ENCODE results near the gene HDAC4. TPM values are rescaled to one million over a fixed set of nuclear protein-coding genes. Genes with fewer than 3 reads are reported as not detected.

The HDAC4 gene
- total RNA-seq, 2 experiments from 2014 or later = 32.0 to 35.6 TPM

GRCh38 chr2:239124152-239124899 lies 276.5 kb downstream of the HDAC4 start:
- H3K4me3 Mint-ChIP-seq = no peak overlapping the region
- peaks cover 4% of the 10 kb centered on the region for H3K9me3 Mint-ChIP-seq
- peaks cover 18% of the 10 kb centered on the region for H3K36me3 Mint-ChIP-seq (ENCODE audit: low read depth)
- no peak for DNase-seq
- intact Hi-C loops (cut with micrococcal nuclease) = no loop called here
- H3K27ac Mint-ChIP-seq = no peak overlapping the region
- peaks cover 18% of the 10 kb centered on the region for H3K4me1 Mint-ChIP-seq (ENCODE audit: low read depth)
- no peaks in the 10 kb centered on the region for H3K27me3 Mint-ChIP-seq (ENCODE audit: low read depth)
- CTCF ChIA-PET = no interaction called here

DNA sequence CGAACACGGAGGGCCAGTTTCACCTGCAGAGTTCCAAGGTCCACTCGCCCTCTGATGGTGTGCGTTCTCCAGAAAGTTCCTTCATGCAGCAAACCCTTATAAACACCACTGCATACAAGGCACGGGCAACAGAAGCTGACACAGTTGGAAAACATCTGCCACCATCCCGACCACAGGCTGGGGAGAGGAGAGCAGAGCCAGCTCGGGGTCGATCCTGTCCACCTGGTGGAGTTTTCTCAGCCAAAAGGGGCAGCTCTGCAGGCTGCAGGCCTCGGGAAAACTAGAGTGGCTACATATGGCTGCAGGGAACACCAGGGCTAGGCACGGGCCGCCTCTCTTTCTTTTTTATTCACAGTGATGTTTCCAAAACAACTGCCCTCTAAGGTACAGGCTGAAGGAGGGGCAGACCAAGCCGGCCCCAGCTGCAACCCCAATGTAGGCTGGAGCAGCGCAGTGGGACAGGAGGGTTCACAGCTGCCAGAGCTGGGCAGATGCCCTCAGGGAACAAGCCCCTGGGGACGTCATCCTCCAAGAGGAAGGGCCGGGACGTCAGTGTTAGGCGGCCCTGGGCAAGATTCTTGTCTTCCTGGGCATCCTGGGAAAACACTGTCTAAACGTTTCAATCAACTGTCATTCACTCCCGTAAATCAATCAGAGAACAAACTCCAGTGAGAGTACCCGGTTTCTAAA lies 278.3 kb downstream of the HDAC4 start:
- Mint-ChIP-seq H3K4me1 (ENCODE audit: low read depth) (peaks cover 30% of the 10 kb centered on the region), H3K27me3 (ENCODE audit: low read depth) (no peaks in the 10 kb centered on the region), H3K27ac (no peak overlapping the region), H3K36me3 (ENCODE audit: low read depth) (peaks cover 18% of the 10 kb centered on the region), H3K9me3 (peaks cover 4% of the 10 kb centered on the region), H3K4me3 (no peak overlapping the region)
- intact Hi-C loops (cut with micrococcal nuclease) = no loop called here
- DNase-seq = no peak
- CTCF ChIA-PET = no interaction called here

- peaks cover 23% of the 10 kb centered on the region for H3K36me3 Mint-ChIP-seq (ENCODE audit: low read depth)
- peaks cover 4% of the 10 kb centered on the region for H3K9me3 Mint-ChIP-seq
- no peak overlapping the region for H3K27ac Mint-ChIP-seq
- H3K27me3 Mint-ChIP-seq (ENCODE audit: low read depth) = no peaks in the 10 kb centered on the region
- H3K4me3 Mint-ChIP-seq = no peak overlapping the region
- H3K4me1 Mint-ChIP-seq (ENCODE audit: low read depth) = peaks cover 31% of the 10 kb centered on the region
- CTCF ChIA-PET = no interaction called here
- DNase-seq = no peak
- intact Hi-C loops (cut with micrococcal nuclease) = no loop called here
Observed at GRCh38 chr2:239121600-239122012, 279.2 kb downstream of the HDAC4 start.

DNA sequence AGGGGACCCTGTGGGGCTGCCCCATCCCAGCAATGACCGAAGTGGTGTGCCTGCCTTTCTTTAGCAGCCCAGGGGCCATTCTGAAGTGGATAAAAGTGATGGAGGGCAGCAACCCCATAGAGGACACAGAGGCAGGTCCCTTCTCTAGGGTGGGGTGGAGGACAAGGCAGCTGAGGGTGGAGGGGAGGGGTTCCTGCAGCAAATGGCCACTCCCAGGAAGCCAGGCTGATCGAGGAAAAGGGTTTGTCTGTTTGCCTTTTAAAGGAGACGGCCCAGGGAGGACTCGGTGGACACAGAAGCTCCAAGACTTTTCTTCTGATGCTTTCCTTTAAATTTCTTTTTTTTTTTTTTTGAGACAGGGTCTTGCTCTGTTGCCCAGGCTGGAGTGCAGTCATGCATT lies 280.2 kb downstream of the HDAC4 start:
- Mint-ChIP-seq H3K9me3 (peaks cover 4% of the 10 kb centered on the region), H3K27me3 (ENCODE audit: low read depth) (no peaks in the 10 kb centered on the region), H3K27ac (no peak overlapping the region), H3K4me3 (no peak overlapping the region), H3K4me1 (ENCODE audit: low read depth) (peaks cover 31% of the 10 kb centered on the region), H3K36me3 (ENCODE audit: low read depth) (peaks cover 21% of the 10 kb centered on the region)
- CTCF ChIA-PET = interaction anchor here (0.6 to 0.8 kb wide), 3 partner anchors 18 to 1023 kb away, joined by 3 to 4 read pairs (median 3); no protein-coding TSS in a partner anchor
- intact Hi-C loops (cut with micrococcal nuclease) = no loop called here
- DNase-seq = no peak

DNA sequence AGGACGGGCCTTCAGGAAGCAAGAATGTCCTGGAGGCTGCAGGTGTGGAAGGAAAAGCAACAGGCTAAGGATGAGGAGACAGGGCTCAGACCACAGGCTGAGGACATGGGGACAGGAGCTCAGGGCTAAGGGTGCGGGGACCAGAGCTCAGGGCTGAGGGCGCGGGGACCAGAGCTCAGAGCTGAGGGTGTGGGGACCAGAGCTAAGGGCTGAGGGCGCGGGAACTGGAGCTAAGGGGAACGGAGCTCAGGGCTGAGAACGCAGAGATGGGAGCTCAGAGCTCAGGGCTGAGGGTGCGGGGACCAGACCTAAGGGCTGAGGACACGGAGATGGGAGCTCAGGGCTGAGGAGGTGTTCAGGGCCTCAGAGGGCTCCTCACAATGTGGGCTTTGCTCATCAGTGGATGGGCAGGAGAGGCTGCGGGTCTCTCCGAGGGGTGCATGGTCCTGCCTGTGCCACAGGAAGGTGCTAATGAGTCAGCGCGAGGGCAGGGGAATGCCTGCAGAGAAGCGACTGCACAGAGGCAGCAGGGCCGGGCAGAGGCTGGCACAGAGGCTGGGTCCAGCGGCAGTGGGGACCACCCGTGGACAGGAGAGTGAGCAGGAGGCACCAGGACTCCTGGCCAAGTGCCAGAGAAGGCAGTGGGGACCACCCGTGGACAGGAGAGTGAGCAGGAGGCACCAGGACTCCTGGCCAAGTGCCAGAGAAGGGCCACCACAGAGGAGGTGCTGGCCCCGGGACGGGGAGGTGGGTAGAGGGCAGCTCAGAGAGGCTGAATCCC lies 281.3 kb downstream of the HDAC4 start:
- CTCF ChIA-PET = interaction anchor here (0.8 kb wide), 1 partner anchor 415 kb away, joined by 3 read pairs; no protein-coding TSS in a partner anchor
- H3K4me1 Mint-ChIP-seq (ENCODE audit: low read depth) = peaks cover 31% of the 10 kb centered on the region
- intact Hi-C loops (cut with micrococcal nuclease) = no loop called here

GRCh38 chr2:239118675-239119211 lies 282.1 kb downstream of the HDAC4 start:
- peaks cover 31% of the 10 kb centered on the region for H3K4me1 Mint-ChIP-seq (ENCODE audit: low read depth)
- H3K36me3 Mint-ChIP-seq (ENCODE audit: low read depth) = peaks cover 6% of the 10 kb centered on the region
- DNase-seq = peak; percentile 25
- intact Hi-C loops (cut with micrococcal nuclease) = no loop called here
- H3K27ac Mint-ChIP-seq = peak overlapping the region; percentile 62
- H3K27me3 Mint-ChIP-seq (ENCODE audit: low read depth) = no peaks in the 10 kb centered on the region
- no peaks in the 10 kb centered on the region for H3K9me3 Mint-ChIP-seq
- H3K4me3 Mint-ChIP-seq = no peak overlapping the region
- CTCF ChIA-PET = no interaction called here

More for the DNA sequence above, 281.3 kb downstream of the HDAC4 start:
- DNase-seq = no peak
- Mint-ChIP-seq H3K36me3 (ENCODE audit: low read depth) (peaks cover 10% of the 10 kb centered on the region), H3K9me3 (no peaks in the 10 kb centered on the region), H3K27ac (peak overlapping the region; percentile 62), H3K4me3 (no peak overlapping the region), H3K27me3 (ENCODE audit: low read depth) (no peaks in the 10 kb centered on the region)

DNA sequence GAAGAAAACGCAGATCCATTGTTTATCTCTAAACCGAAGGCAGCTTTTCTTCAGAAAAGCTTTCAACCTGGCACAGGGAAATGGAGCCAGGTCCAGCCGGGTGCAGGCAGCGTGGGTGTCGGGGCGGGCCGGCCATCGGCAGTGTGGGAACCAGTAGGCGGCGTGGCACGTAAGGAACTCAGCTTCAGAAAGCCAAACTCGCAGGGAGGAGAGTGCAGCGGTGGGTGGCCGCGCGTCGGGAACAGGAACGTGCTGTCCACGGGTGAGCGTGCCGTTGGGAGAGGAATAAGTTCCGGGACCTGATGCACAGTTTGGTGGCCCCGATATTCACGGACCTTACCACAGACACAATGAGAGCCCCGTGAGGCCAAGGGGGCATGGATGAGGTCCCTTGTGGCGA lies 282.6 kb downstream of the HDAC4 start:
- CTCF ChIA-PET = no interaction called here

GRCh38 chr2:239117831-239118230 lies 283.0 kb downstream of the HDAC4 start:
- Mint-ChIP-seq H3K9me3 (no peaks in the 10 kb centered on the region), H3K4me3 (no peak overlapping the region), H3K36me3 (ENCODE audit: low read depth) (peaks cover 5% of the 10 kb centered on the region), H3K4me1 (ENCODE audit: low read depth) (peaks cover 31% of the 10 kb centered on the region), H3K27me3 (ENCODE audit: low read depth) (no peaks in the 10 kb centered on the region), H3K27ac (no peak overlapping the region)
- intact Hi-C loops (cut with micrococcal nuclease) = no loop called here
- CTCF ChIA-PET = no interaction called here
- no peak for DNase-seq

More for the DNA sequence above, 282.6 kb downstream of the HDAC4 start:
- no peaks in the 10 kb centered on the region for H3K9me3 Mint-ChIP-seq
- no peak for DNase-seq
- no peak overlapping the region for H3K4me3 Mint-ChIP-seq
- intact Hi-C loops (cut with micrococcal nuclease) = no loop called here
- no peaks in the 10 kb centered on the region for H3K27me3 Mint-ChIP-seq (ENCODE audit: low read depth)
- peaks cover 5% of the 10 kb centered on the region for H3K36me3 Mint-ChIP-seq (ENCODE audit: low read depth)
- no peak overlapping the region for H3K27ac Mint-ChIP-seq
- H3K4me1 Mint-ChIP-seq (ENCODE audit: low read depth) = peaks cover 31% of the 10 kb centered on the region

DNA sequence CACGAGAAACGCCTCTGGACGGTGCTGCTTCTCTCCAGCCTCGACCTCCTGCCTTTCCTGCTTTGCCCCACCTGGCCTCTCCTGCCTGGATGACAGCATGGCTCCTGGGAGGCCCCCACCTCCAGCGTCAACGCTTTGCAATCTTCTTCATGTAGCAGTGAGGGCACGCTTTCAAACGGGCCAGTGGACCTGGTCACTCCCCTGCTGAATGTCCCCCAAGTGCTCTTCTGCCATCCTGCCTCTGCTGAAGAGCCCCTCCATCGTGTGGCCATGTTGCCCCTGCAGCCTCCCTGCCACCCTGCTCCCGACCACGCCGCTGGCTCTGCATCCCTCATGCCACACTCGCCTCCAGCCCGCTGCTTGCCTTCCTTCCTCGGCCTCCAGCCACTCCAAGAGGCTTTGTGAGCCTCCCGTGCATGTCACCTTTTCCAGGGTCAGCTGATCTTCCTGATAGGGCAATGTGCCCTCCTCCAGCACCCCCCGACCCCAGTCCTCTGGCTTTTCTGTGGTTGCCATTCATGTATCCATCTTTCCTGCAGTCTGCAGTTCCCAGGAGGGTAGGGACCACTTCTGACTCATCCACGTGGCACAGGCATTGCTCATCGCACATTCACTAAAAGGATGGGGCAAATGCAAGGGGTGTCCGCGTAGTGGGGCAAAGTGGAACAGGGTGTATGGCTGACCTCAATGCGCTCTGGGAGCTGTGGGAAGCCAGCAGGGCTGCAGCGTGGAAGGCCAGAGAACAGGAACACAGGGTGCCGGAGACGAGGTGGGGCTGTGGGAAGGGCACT lies 284.2 kb downstream of the HDAC4 start:
- Mint-ChIP-seq H3K27ac (no peak overlapping the region), H3K4me1 (ENCODE audit: low read depth) (peaks cover 29% of the 10 kb centered on the region), H3K9me3 (no peaks in the 10 kb centered on the region), H3K4me3 (no peak overlapping the region), H3K36me3 (ENCODE audit: low read depth) (peaks cover 5% of the 10 kb centered on the region), H3K27me3 (ENCODE audit: low read depth) (no peaks in the 10 kb centered on the region)
- intact Hi-C loops (cut with micrococcal nuclease) = no loop called here
- CTCF ChIA-PET = no interaction called here
- DNase-seq = no peak

- Mint-ChIP-seq H3K4me3 (no peak overlapping the region), H3K4me1 (ENCODE audit: low read depth) (peaks cover 24% of the 10 kb centered on the region), H3K9me3 (no peaks in the 10 kb centered on the region), H3K27ac (no peak overlapping the region), H3K36me3 (ENCODE audit: low read depth) (peaks cover 5% of the 10 kb centered on the region), H3K27me3 (ENCODE audit: low read depth) (no peaks in the 10 kb centered on the region)
- DNase-seq = no peak
- CTCF ChIA-PET = no interaction called here
- intact Hi-C loops (cut with micrococcal nuclease) = no loop called here
Observed at GRCh38 chr2:239115616-239116015, 285.2 kb downstream of the HDAC4 start.

DNA sequence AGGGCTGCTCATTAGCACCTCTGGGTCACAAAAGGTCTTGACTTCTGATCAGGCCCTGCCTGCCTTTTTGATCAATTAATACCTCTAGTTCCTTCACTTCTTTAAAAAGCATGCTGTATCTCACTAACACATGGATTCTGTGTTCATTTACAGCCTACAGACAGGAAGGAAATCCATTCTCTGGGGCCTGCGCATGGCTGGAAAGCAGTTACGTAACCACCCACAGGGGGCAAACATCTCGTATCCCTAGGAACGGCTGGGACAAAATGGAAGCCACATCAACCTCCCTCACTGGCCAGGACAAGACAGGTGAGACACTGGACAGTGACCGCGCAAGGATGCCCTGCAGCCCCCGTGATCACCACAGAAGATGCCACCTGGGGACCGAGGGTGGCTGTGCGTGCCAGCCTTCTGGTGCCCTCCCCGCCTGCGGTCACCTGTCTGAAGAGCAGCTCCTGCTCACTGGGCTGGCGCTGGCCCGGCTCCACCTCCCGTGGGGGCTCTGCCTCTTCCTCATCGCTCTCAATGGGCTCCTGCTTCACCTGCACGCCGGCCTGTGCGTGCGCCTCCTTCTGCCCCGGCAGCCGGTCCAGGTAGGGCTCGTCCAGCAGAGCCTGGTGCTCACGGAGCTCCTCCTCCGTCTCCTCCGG lies 286.1 kb downstream of the HDAC4 start:
- Mint-ChIP-seq H3K4me3 (no peak overlapping the region), H3K27ac (no peak overlapping the region), H3K36me3 (ENCODE audit: low read depth) (peaks cover 8% of the 10 kb centered on the region), H3K9me3 (no peaks in the 10 kb centered on the region), H3K27me3 (ENCODE audit: low read depth) (no peaks in the 10 kb centered on the region), H3K4me1 (ENCODE audit: low read depth) (peaks cover 18% of the 10 kb centered on the region)
- CTCF ChIA-PET = no interaction called here
- intact Hi-C loops (cut with micrococcal nuclease) = no loop called here
- no peak for DNase-seq
